NT2/D1 (cell line): ENCODE results near the gene ISYNA1.

Experiments
- SUZ12 ChIP-seq: IDR thresholded peaks from 2 replicates; pipeline ENCODE4 v1.6.1; 2011; ENCODE audit not compliant: insufficient read length, insufficient read depth; ENCODE audit errors: extremely low read depth
- YY1 ChIP-seq: IDR thresholded peaks from 2 replicates; pipeline ENCODE4 v1.6.1; 2011; ENCODE audit not compliant: insufficient read length, insufficient read depth
- ZNF274 ChIP-seq: IDR thresholded peaks from 2 replicates; pipeline ENCODE4 v1.6.1; 2011; ENCODE audit warnings: mild to moderate bottlenecking, low read depth, low read length

DNA sequence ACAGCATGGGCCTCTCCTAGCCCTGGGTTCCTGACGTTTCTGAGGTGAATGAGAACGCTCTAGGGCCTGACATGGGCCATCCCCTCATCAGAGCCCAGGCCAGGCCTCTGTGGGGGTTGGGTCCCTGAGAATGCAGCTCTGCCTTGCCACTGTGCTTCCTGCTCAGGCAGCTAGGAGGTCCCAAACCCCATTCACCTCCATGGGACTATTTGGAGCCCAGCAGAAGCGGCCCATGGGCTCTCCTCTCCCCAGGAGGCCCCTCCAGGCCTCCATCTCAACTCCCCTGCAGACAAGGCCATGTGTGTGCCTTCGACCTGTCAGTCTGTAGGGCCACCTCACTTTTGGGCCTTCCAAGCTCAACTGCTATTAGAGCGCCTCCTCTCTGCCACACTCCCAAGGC, 47.1 kb upstream of the ISYNA1 start:
- TF ChIP-seq ZNF274 (no peak), SUZ12 (no peak), YY1 (no peak)
